Measurements from ENCODE around the gene SORL1.
"Not testable (repeated sequence)": the region's sequence is repeated elsewhere in the genome, so short reads cannot be mapped to it uniquely, and the experiment has no call there.

Gene SORL1

GRCh38 chr11:121569332-121570299 lies 117.5 kb downstream of the SORL1 start:
- DNase-seq = not testable (repeated sequence)

DNA sequence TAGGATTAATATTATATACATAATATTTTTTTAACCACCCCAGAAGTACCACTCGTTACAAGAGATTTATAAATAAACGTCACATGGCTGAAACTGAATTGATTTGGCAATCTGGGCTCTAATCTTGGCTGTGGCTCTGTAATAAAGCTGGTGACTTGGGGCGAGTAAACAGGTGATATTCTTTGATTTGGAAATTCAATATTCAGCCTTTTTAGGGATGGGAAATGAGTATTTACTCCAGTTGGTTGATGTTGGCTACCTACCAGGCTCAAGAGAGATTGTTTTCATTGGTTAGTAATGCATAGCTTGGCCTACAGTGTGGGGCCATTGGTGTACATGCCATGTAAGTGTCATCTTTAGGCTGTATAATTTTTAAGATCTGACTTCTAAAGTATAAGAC lies 118.3 kb downstream of the SORL1 start:
- DNase-seq = no peak

- DNase-seq = no peak
These were observed 119.4 kb downstream of the SORL1 start for GRCh38 chr11:121571506-121571905.

DNA sequence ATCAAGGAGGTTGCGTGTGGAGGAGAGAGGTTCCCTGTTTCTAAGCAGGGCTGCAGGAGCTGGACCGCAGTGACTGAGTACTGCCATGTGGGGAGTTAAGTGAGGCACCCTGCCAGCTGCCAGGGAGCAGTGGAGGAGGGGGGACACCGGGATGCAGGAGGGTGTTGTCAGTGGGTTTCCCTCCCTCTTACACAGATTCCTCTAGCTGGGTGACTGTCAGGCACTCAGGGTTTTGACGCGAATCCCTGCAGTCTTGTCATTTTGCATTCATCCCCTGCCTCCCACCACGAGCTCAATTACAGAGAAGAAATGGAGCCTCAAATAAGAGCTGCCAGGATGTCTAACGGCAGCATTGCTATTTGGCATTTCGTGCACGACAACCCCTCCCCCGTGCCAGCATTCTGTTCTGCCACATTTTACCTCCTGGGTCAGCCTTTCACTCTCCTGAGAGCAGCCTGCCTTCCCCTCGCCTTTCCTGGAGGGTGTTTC lies 120.5 kb downstream of the SORL1 start:
- no peak for DNase-seq

DNA sequence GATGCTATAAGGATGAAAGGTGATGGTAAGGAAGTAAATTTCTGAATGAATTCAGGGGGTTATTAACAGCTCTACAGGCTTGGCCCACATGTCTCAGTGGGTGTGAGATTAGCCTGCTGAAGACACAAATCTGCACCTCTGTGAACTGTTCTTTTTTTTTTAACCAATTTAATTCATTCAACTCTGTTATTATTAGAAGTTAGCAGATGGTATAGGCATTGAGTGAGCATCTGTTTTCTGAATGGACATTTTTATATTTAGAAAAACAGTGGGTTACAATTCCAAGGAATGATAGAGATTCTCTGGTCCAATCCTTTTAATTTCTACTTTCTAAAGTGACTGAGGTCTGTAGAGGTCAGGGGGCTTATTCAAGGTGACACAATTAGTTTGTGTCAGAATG lies 122.7 kb downstream of the SORL1 start:
- DNase-seq = no peak

GRCh38 chr11:121575250-121575962 lies 123.3 kb downstream of the SORL1 start:
- no peak for DNase-seq

GRCh38 chr11:121575963-121576290 lies 123.8 kb downstream of the SORL1 start:
- DNase-seq = no peak

DNA sequence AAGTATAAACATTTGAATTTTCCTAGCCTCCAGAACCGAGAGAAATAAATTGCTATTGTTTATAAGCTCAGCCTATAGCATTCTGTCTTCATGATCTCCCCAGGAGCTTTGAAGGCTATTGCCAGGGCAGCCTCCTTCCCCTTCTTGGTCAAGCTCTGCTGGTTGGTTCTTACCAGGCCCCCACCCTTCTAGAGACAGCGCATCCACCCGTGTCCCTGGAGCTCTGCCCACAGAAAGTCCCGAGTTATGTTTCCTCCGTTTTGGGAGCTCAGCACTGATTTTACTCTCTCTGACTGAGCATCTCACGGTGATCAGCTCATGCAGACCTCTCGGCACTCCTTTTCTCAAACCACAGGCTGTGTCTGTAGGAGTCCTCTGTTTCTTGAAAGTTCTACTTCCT lies 124.4 kb downstream of the SORL1 start:
- DNase-seq = no peak

DNA sequence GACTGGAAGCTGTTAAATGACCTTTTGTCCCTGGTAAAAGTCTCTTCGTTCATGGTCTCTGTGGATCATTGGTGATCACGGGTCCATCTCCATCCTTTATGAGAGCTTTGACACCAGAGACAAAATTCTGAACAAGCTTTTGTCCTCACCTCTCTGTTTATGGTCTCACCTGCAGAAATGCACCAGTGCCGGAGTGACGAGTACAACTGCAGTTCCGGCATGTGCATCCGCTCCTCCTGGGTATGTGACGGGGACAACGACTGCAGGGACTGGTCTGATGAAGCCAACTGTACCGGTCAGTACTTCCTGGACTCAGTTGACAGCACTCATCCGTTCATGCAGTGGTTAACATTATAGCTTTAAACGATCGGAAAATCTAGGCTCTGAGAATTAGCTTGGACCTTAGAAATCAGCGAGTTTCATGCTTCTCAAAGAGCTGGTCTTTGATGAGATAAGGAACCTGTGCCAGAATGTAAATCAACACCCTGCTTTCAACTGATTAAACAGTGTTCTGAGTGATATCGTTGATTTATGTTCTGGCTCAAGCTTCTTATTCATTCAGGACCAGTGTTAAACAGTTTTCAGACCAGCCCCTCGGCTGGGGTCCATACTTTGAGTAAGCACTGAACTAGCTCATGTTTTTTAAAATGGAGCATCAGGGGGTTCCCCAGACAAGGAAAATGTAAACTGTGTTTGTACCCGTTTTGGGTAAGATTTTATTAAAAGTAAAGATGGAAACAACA lies 125.2 kb downstream of the SORL1 start:
- no peak for DNase-seq

- DNase-seq = no peak
These were observed 126.3 kb downstream of the SORL1 start for GRCh38 chr11:121578251-121578976.

DNA sequence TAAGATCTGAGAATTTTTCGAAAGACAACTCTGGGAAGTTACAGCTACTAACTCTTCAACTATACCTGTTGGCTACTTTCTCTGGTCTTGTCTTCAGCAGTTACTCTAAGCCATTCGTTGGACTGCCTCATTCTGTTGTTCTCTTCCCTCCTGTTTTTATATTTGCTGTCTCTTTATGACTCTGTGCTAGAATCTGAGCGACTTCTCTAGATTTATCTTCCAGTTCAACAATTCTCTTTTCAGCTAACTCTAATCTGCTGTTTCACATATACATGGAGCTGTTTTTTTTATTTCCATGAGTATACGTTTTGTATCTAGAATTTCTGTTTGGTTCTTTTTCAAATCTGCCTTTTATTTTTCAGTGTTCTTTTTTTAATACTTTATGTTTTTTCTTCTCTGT lies 128.0 kb downstream of the SORL1 start:
- DNase-seq = no peak

DNA sequence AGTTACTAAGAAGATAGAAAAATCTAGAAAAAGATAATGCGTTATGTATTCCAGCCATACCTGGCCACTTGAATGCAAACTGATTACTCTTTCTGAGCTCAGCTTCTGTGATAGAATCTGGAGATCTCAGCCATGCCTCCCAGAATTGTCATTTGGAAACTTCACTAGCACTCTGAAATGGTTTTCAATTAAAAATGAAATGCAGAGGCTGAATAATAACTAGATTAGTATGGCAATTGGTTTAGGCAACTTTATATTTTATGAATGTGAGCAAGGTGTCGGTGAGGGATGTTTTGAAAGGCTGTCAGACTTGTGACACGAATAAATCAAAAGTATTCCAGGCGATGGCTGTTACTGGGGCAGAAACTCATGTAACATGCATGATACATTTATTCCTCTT lies 129.5 kb downstream of the SORL1 start:
- no peak for DNase-seq

DNA sequence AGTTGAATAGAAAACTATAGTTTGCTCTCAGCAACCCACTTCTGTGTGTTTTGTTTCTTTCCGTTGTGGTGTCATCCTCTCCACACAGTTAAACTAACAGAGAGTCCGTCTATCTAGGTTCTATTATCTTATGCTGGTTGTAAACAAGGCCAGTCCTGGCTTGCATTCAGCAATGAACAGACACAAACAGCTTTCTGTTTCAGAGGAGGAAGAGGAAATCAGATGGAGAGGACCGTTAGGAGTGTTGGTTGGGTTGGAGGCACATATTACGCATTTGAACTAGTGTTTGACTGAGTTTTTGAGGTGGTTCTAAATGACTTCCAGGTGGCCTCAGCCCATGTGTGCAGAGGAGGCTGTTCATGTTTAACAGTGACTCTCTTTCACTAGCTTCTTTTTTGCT lies 130.2 kb downstream of the SORL1 start:
- peak; percentile 26 for DNase-seq

DNA sequence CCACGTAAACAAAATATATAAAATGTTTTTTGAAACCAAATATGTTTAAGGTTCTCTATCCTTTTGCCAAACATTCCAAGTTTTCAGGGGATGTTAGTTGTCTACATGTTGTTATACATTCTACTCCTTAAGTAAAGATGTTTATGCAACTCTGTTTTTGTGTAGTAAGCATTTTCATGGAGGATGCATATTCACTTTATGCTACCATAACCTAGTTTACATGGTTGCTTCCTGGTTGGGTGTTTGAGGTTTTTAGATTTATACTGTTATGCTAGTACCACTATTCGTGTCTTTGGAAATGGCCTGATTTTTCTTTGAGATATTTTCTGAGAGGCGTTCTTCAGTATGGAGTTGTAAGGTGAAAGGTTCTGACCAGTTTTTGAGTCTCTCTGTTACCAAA lies 131.7 kb downstream of the SORL1 start:
- DNase-seq = no peak

GRCh38 chr11:121586750-121587149 lies 134.6 kb downstream of the SORL1 start:
- DNase-seq = peak; percentile 100

DNA sequence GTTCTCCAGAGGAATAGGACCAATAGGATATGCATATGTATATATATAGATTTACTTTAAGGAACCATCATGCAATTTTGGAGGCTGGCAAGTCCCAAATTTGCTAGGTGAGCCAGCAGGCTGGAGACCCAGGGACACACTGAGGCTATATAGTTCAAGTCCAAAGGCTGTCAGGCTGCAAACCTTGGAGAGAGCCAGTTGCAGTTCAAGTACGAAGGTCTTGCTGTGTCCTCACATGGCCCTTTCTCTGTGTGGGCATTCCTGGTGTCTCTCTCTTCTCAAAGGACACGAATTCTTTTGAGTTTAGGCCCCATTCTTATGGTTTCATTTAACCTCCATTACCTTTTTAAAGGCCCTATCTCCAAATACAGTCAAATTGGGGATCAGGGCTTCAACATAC lies 135.1 kb downstream of the SORL1 start:
- no peak for DNase-seq

DNA sequence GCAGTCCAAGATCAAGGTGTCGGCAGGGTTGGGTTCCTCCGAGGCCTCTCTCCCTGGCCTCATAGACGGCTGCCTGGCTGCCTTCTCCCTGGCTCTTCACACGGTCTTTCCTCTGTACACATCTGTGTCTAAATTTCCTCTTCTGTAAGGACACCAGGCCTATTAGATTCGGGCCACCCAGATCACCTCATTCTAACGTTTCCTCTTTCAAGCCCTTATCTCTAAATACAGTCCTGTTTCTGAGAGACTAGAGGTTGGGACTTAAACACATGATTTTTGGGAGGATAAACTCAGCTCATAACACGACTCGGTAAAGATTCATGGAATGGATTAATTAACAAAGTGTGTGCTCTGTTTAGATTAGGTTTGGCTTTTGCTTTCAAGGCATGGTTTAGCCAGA lies 136.6 kb downstream of the SORL1 start:
- no peak for DNase-seq

GRCh38 chr11:121589946-121590537 lies 137.9 kb downstream of the SORL1 start:
- DNase-seq = no peak

DNA sequence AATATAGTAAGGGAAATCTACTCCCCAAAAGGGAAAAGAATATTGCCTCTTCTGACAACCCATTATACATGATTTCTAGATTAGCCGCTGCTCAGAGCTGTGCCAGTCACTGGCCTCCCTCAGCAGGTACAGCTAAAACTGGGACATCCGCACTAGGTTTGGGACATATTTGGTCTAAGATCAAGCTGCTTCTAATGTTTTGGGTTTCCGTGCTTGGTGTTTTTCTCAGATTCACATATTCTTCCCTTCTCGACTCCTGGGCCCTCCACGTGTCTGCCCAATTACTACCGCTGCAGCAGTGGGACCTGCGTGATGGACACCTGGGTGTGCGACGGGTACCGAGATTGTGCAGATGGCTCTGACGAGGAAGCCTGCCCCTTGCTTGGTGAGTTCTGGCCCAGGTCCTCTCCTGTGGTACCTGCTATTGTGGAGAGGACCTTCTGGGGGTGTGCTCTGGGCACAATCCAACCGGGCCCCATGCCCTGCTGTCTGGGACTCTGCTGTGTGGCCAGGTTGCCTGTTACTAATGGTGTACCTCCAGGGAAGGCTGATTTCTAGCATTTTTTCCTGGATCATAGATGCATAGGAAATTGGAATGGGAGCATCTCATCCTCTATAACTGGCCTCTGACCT lies 138.8 kb downstream of the SORL1 start:
- no peak for DNase-seq

- DNase-seq = peak; percentile 91
These were observed 139.4 kb downstream of the SORL1 start for GRCh38 chr11:121591405-121592033.

DNA sequence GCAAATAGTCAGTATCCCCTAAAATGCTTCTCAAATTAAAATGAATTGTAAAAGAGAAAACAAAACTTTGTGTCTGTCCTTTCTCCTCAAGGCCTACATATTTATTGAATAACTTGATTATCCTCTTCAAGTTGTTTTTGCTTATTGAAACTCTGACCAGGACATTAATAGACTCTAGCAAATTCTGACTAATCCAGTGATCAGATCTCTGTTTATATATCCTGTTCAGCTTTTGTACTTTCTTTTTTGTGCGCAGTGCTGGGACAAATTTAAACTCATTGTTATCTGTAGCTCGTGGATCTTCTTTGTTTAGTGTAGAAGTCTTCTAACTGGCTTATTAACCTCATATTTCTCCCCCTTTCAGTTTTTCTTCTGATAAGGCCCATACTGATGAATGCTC lies 140.6 kb downstream of the SORL1 start:
- DNase-seq = no peak

Measured in NCI-H526 treated with DMSO at 0.1 percent for 48 hours (cell line).